HG02642 (cell line): Measurements from ENCODE around the gene CSNK2A3.

Experiments used
- ATAC-seq: cut with Tn5 transposase; IDR thresholded peaks from one replicate; pipeline ENCODE4 v1.9.1; 2021; ENCODE audit warnings: mild to moderate bottlenecking; ENCODE audit not compliant: unreplicated experiment, poor library complexity

CSNK2A3 gene

DNA sequence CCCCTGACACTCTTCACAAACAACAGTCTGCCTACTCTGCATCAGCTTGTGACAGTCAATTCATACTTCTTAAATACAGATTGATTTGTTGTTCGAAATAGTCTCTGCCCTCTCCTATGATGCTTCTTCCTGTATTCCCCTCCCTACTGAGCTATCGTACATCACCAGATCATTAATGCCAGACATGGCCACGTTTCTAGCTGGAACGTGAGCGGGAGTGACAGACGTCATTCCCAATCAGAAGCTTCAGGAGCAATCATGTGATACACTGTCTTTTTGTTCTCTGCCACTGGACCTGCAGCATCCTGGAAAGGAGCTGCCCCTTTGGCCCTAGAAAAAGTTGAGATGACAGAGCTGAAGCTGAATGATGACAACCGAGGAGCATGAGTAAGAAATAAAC is 48.5 kb downstream of the CSNK2A3 start:
- ATAC-seq = no peak

DNA sequence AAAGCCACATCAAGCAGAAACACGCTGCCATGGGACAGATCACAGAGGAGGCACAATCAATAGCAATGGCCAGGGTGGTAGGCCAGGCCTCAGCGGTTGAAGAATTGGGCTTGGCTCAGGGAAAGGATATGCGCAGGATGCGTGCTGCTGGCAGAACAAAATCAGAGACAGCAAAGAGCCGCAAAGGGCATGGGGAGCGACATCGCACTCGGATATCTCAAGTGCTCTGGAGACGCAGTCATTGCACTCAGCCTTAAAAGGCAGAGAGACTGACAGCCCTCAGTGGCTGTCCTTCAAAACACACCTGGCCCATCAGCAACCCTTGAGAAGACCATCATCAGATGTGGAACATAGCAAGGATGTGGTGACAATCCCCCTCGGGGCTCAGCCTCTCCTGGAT is 50.5 kb downstream of the CSNK2A3 start:
- ATAC-seq = no peak
